Cerebellar nuclear complex (tissue), 1 donor: Measurements from ENCODE around the gene MCF2L2.
"Not testable (repeated sequence)": the region's sequence is repeated elsewhere in the genome, so short reads cannot be mapped to it uniquely, and the experiment has no call there.

Experiments
- DNase-seq, 2 experiments: peaks; one replicate each; lab custom pipeline; 2025; lab: John Stamatoyannopoulos, UW

The MCF2L2 gene

DNA sequence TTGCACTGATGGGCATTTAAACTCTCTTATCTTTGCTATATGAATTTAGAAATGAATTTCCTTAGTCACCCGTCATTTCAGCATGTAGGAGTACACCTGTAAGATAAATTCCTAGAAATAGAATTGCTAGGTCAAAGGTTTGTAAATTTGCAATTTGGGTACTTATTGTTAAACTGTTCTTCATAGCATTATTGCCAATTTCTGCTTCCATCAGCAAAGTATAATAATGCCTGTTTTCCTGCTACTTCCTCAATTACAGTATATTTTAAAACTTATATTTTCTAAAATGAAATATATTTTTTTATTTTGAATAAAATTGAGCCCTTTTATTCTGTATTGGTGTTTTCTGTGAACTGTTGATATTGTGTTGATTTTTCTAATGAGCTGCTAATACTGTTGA, 16.3 kb upstream of the MCF2L2 start:
- no peak for DNase-seq

DNA sequence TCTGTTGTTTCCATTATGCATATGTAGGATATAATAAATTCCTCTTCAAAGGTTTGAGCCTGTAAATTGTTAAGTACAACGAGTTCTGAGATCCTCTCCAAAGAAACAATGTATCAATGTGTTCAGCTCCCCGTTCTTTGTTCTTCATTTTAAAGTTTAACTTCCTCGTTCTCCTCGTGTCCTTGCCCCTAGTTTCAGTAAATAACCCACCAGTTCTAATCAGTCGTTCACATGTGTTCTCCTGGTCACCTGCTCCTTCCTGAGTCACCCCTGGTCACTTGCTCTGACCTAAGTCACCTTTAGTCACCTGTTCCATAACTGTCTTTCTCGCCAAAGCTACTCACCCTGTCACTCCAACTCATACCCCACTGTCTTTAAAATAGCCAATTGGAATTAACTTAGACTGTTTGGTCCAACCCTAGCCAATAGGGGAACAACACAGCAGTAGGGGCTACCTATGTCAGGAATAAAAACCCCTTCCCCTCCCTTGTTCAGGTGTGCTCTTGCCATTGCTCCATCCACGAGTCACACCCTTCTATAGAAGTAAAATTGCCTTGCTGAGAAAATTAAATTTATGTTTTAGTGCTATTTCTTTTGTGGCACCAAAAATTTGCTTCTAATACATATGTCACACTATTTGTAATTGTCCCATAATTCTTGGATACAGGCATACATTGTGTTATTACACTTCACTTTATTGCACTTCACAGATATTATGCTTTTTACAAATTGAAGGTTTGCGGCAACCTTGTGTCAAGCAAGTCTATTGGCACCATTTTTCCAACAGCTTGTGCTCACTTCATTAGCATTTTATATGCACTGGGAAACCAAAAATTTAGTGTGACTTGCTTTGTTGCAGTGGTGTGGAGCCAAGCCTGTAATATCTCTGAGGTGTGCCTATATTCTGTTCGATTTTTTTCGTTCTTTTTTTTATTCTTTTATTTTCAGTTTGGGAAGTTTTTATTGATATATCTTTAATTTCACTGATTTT, 15.3 kb upstream of the MCF2L2 start:
- DNase-seq: no peak

DNA sequence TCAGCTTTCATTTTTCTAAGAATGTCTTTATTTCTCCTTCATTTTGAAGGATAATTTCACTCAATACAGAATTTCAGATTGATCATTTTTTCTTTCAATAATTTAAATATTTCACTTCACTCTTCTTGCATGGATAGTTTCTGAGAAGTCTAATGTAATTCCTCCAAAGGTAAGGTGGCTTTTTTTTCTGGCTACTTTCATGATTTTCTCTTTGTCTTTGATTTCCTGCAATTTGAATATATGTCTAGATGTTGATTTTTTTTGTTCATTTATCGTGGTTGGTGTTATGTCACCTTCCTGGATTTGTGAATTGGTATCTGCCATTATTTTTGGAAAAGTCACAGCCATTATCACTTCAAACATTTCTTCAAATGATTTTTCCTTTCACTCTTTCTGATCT, 14.6 kb upstream of the MCF2L2 start:
- DNase-seq: no peak

DNA sequence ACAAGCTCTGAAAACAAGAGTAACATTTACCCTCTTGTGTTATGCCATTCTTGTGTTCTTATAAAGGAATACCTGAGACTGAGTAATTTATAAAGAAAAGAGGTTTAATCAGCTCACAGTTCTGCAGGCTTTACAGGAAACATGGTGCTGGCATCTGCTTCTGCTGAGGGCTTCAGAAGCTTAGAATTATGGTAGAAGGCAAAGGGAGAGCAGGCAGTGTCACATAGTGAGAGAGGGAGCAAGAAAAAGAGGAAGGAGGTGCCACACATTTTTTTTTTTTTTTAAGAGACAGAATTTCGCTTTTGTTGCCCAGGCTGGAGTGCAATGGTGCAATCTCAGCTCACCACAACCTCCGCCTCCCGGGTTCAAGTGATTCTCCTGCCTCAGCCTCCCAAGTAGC, 12.1 kb upstream of the MCF2L2 start:
- DNase-seq: not testable (repeated sequence)

DNA sequence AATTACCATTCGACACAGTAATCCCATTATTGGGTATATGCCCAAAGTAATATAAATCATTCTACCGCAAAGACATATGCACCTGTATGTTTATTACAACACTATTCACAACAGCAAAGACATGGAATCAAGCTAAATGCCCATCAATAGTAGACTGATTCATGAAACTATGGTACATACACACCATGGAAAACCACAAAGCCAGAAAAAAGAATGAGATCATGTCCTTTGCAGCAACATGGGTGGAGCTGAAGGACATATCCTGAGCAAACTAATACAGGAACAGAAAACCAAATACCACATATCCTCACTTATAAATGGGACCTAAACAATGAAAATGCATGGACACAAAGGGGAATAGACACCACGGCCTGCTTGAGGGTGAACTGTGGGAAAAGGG, 11.1 kb upstream of the MCF2L2 start:
- no peak for DNase-seq

DNA sequence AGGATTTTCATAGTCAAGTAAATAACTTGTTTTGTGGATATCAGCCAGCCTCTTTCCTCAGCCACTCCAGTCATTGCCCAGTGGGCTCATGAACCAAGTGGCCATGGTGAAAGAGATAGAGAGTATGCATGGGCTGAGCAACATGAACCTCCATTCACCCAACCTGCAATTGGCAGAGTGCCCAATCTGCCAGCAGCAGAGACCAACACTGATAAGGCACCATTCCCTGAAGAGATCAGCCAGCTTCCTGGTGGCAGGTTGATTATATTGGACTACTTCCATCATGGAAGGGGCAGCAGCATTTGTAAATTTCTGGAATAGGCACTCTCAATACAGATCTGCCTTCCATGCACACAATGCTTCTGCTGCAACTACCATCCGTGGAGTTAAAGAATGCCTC, 10.3 kb upstream of the MCF2L2 start:
- DNase-seq: no peak

DNA sequence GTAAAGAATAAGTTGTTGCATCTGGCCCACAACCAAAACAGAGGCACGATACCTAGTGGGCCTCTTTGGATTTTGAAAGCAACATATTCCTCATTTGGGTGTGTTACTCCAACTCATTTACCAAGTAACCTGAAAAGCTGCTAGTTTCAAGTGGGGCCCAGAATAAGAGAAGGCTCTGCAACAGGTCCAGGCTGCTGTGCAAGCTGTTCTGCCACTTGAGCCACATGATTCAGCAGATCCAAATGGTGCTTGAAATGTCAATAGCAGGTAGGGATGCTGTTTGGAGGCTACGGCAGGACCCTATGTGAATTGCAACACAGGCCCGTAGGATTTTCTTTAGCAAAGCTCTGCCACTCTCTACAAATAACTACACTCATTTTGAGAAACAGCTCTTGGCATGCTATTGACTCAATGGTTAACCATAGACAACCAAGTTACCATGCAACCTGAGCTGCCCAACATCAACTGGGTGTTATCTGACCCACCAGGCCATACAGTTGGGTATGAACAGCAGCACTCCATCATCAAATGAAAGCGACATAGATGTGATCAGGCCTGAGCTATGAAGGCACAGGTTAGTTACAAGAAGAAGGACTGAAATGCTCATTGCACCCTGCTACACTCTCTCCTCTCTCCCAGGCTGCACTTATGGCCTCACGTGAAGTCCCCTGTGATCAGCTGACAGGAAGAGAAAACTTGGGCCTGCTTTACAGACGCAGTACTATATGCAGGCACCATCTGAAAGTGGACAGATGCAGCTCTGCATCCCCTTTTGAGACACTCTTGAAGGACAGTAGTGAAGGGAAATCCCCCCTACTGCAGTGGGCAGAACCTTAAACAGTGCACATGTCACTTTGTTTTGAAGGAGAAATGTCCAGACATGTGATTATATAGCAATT, 9.5 kb upstream of the MCF2L2 start:
- DNase-seq: no peak

DNA sequence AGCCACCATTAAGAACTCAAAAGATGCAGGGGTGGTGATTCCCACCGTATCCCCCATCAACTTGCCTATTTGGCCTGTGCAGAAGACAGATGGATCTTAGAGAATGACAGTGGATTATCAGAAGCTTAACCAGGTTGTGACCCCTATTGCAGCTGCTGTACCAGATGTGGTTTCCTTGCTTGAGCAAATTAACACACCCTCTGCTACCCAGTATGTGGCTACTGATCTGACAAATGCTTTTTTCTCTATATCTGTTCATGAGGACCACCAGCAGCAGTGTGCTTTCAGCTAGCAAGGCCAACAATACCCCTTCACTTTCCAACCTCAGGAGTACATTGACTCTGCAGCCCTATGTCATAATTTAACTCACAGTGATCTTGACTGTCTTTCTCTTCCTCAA, 8.6 kb upstream of the MCF2L2 start:
- no peak for DNase-seq

DNA sequence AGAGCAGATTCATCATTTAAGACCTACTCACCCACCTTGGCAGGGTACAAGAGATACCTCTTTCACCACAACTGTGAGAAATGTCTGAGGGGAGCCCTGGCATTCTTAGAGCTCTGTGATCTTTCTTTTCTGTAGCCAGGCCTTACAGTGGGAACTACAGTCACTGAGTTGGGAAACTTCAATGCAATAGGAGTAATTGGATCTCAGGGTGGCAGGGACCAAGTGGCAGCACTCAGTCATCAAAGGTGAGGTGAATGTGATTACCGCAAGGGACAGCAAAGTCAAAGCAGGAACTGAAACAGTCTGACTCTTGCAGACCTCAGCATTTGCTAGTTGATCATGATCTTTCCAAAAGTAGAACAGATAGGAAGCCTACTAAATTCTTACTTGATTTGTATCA, 7.2 kb upstream of the MCF2L2 start:
- no peak for DNase-seq

DNA sequence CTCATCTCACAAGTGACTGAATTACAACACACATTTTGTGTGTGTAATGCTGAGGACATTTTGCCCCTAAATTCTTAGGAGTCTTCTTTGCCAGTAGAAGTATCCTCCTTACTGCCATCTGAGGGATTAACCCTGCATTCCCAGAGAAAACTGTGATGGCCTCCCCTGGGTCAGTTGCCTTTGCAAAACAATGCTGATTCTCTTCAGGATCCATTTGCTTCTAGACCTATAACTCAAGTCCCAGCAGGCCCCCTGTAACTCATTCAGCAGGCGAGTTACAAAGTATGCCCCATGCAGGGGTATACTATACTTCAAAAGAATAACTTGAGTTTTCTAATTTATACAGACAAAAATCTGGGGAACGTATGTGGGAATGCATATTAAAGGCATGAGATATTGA, 6.6 kb upstream of the MCF2L2 start:
- DNase-seq: no peak

DNA sequence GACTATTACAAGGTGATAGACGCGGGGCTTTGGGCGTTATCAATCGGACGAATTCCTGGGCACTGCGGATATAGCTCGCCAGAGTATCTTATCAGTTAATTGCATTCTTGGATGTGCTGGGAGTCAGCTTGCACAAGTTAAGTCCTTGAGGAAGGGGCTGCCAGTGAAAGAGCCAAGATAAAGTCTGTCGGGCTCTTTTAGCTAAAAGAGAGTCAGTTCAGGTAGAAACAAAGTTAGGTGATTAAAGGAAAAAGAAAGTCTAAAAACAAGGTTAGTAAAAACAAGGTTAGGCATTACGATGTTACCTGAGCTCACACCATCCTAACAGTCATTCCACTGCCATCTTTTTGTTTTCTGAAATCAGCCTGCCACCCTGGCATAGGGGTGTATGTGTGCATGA, 6.1 kb upstream of the MCF2L2 start:
- DNase-seq: no peak

DNA sequence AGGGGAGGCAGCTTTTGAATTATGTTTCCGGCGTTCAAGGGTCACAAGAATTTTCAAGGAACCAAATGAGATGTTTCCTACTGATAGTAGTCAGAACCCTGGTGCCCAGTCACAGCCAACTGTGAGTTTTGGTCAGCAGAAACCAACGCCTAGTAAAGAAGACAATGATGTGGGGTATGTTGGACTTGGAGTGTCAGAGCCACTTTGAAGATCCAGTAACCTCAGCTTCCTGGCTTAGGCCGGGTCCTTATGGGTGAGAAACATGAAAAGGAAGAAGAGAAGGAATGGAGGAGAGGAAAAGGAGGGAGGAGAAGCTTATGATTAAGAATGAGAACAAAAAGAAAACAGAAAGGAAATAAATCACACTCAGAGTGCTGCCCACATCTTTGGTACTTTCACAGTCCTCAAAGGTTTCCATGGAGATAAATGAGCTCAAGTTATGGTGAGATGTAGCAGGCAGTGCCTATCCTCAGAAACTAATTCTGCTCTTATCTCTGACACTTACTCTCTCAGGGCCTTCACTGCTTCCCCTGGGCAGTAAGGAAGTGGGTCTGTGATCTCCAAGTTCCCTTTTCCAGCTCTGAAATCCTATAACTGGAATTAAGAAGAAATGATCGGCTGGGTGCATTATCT, 2.0 kb upstream of the MCF2L2 start:
- DNase-seq: no peak

DNA sequence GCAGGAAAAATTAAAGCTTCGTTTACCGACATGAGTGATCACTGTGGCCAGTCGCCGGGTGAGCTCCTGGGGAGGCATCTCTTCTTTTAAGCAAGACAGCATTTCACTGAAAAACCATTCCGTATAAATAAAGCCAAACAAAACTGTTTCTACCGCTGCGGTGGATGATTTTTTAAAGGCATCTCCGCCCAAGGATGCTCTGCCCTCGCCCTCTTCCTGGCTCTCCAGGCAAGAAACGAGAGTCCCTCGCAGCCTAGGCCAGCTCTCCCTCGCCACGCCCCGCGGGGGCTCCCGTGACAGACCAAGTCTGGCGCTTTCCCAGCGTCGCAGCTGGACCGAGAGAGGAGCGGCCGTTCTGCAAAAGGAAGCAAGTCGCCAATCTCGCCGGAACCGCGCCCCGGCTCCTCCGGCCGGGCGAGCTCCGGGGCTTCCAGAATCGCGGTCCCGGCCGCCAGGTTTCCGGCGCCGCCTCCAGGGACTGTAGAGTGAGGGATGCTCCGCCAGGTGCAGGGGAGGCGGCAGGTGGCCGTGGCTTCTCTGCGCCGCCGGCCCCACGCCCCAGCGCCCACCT, 458 bp downstream of the MCF2L2 start:
- DNase-seq: peak in 1 of 2 experiments; percentile 33

DNA sequence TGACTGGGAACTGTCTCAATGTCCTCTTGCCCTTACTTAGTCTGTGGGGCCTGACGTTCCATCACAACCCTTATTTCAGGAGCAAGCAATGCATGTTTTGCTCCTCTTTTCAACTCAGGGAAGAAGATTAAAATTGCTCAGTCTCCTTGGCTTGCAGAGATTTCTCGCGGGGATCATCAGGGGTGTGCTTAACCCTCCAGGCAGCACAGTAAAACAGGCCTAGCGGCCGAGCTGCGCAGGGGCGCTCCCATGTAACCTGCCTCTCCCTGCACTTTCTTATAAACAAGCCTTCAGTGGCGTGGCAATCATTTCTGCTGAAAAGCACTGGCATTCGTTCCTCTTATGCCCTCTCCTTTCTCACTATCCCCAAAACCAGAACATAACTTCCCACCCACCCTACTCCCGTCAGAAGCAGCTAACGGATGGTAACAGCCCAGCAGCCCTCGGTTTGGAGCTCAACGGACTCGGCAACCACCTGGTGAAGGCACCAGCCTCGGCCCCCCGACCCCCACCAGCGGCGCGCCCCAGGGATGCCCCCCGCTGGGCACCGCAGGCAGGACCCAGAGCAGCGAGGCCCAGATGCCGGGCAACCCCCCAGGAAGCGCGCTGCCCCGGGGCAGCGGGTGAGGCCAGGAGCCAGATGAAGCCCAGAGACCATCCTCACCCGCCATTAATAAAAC, 1.1 kb downstream of the MCF2L2 start:
- no peak for DNase-seq

DNA sequence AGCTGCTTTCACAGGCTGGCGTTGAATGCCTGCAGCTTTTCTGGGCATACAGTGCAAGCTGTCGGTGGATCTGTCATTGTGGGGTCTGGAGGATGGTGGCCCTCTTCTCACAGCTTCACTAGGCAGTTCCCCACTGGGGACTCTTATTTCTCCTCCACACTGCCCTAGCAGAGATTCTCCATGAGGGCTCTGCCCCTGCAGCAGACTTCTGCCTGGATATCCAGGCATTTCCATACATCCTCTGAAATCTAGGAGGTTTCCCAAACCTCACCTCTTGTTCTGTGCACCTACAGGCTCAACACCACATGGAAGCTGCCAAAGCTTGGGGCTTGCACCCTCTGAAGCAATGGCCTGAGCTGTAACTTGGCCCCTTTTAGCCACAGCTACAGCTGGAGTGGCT, 9.6 kb downstream of the MCF2L2 start:
- DNase-seq: not testable (repeated sequence)

DNA sequence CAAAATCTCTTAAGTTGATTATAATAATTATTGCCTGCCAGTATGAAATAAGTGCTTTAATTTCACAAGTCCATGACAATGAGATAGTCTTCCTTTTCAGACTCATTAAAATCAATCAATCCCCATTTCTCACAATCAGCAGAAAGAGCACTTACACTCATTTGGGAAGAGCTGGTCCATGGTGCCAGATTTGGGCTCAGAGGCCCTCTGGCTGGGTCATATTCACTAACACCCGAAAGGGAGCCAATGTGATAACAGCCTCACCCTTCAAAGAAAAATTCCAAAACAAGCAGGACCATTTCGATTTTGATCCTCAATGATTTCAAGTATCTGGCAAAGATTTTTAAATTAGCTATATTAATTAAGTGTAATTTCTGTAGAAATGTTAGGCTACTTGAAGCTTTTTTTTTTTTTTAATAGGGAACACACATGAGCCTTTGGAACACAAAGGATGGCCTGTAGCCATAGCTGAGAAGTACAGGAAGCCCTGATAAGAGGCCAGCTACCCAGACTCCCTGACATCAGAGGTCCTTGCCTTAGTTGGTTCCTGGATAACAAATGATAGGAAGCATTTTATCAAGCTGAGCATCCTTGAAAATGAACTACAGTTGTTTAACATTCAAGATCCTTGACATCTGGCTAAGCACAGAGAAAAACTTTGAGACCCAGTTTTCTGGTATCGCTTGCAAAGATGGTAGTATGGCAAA, 17.1 kb downstream of the MCF2L2 start:
- DNase-seq: no peak

DNA sequence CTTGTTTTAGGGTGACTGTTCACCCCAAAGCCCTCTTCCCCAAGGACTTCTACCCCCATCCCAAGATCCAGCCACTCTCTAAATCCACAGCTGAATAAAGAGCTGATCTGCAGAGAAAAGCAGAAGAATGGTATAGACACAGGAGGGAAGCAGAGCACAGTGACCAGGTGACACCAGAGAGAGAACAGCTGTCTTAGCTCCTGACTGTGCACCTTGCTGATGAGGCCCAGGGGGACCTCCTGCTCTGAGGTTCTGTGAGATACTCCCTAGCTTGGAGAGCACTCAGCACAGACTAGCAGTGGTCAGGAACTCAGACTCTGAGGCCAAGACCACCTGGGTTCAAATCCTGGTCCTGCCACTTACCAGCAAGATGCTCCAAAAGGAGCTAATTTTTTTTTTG, 17.7 kb downstream of the MCF2L2 start:
- DNase-seq: no peak

DNA sequence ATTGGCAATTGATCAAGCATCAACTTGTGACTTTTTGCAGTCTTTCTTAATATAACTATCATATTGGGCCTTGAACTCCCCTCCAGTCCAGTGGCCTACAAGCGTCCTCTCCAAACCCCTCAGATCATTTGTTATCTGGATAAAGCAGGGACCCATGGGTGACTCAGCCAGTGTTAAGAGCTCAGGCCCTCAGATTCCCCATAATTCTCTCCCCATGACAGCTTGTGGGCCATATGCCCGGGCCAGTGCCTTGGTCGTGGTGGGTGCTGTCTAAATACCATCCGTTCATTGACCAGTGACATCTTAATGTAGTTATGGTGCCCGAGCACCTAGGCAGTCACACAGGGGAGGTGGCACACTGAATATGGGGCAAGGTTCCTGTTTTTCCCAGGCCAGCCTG, 18.1 kb downstream of the MCF2L2 start:
- DNase-seq: no peak

DNA sequence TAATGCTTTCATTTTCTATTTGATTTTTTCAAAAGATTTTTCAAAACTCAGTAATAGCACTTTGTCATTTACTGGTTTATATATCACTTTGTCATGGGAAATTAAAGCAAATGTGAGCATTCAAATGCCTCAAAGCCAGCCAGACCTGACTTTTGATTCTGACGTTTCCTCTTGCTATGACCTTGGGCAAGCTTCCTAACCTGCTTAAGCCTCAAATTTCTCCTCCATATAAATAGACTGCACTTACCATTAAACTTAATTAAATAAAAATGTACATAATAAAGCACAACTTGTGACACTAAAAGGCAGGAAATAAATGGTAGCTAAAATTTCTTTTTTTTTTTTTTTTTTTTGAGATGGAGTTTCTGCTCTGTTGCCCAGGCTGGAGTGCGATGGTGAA, 19.2 kb downstream of the MCF2L2 start:
- DNase-seq: no peak

DNA sequence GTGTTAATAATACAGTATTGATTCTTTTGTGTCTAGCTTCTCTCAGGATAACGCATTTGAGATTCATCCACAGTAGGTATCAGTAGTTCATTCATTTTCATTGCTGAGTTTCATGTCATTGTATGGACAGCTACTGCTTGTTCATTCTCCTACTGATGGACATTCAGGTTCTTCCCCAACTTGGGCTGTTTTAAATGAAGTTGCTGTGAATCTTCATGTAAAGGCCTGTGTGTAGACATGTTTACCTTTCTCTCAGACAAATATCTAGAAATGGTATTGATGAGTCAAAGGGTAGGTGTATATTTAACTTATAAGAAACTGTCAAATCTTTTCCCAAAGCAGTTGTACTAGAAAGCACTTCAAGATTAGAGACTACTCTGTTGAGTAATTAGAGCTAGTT, 26.7 kb downstream of the MCF2L2 start:
- DNase-seq: no peak

DNA sequence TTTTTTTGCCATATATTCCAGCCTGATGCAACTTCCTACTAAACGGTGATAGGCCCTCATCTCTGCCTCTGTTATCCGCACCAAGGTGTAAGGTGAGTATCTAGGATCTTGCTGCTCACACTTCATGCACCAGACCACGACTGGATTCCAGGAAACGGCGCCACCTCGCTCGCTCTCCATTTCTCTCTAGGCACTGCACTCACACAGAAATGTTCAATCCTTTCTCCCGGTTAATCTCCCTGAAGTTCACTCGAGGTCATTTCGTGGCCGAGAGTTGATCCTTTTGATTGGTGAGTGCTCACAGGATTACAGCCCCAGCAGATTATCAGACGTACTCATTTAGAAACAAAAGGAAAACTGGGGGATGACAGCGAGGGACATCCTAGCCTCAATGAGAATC, 28.1 kb downstream of the MCF2L2 start:
- DNase-seq: no peak
